ENCODE results near the gene NF1.

Gene NF1

GRCh38 chr17:31051506-31051905, 43.3 kb upstream of the NF1 start (continued):
- TF ChIP-seq ZNF48 (tag by site-specific recombination; IDR thresholded peaks at IDR 0.05) (no peak), ZBTB10 (tag by site-specific recombination; IDR thresholded peaks at IDR 0.05) (no peak), ZSCAN16 (tag by site-specific recombination; IDR thresholded peaks at IDR 0.05) (no peak), ZNF174 (tag by site-specific recombination; IDR thresholded peaks at IDR 0.05) (no peak)

GRCh38 chr17:31052187-31052889, 42.4 kb upstream of the NF1 start:
- Histone ChIP-seq H3K4me1 (ENCODE audit: control insufficient read depth, insufficient read depth, low read length) (no peaks in the 10 kb centered on the region), H3K9me3 (ENCODE audit: control insufficient read depth, insufficient read depth, low read depth, low read length) (no peaks in the 10 kb centered on the region), H3K27ac (ENCODE audit: extremely low read depth, low read depth, low read length) (no peak overlapping the region), H3K4me3 (ENCODE audit: low read depth, low read length) (no peak overlapping the region), H3K36me3 (ENCODE audit: control insufficient read depth in 2 of 2, insufficient read depth in 1 of 2, low read length in 2 of 2) (no peaks in the 10 kb centered on the region)
- CTCF ChIA-PET, result interaction anchor here (0.9 to 1.2 kb wide), 2 partner anchors 9 to 163 kb away, joined by 3 to 7 read pairs; no protein-coding TSS in a partner anchor
- POLR2A ChIA-PET, result interaction anchor here (0.7 to 1.6 kb wide), 2 partner anchors 28 to 42 kb away, joined by 3 read pairs; partner anchors contain the start of gene NF1
- TF ChIP-seq ZNF362 (tag by site-specific recombination; IDR thresholded peaks at IDR 0.05) (no peak), ZNF354C (tag by site-specific recombination; IDR thresholded peaks at IDR 0.05; ENCODE audit: borderline replicate concordance, low read depth) (no peak), SALL2 (tag by site-specific recombination; IDR thresholded peaks at IDR 0.05; ENCODE audit: borderline replicate concordance) (no peak), SCRT2 (tag by site-specific recombination; IDR thresholded peaks at IDR 0.05) (no peak), FEZF1 (tag by site-specific recombination; IDR thresholded peaks at IDR 0.05) (no peak), ZNF510 (tag by site-specific recombination; IDR thresholded peaks at IDR 0.05; ENCODE audit: insufficient replicate concordance) (no peak), ZNF132 (tag by site-specific recombination; IDR thresholded peaks at IDR 0.05; ENCODE audit: borderline replicate concordance) (no peak)

- no peaks in the 10 kb centered on the region for H3K4me1 ChIP-seq (ENCODE audit: control insufficient read depth, insufficient read depth, low read length)
- POLR2A ChIA-PET, result interaction anchor here (1.6 kb wide), 1 partner anchor 42 kb away, joined by 3 read pairs; the partner anchor contains the start of gene NF1
- TF ChIP-seq GLIS2 (tag by site-specific recombination; IDR thresholded peaks at IDR 0.05) (no peak), ZNF266 (tag by site-specific recombination; IDR thresholded peaks at IDR 0.05; ENCODE audit: low read depth) (no peak), ZNF677 (tag by site-specific recombination; IDR thresholded peaks at IDR 0.05) (no peak)
- H3K36me3 ChIP-seq (ENCODE audit: control insufficient read depth in 2 of 2, insufficient read depth in 1 of 2, low read length in 2 of 2), result no peaks in the 10 kb centered on the region
- H3K27ac ChIP-seq (ENCODE audit: extremely low read depth, low read depth, low read length), result no peak overlapping the region
- no peaks in the 10 kb centered on the region for H3K9me3 ChIP-seq (ENCODE audit: control insufficient read depth, insufficient read depth, low read depth, low read length)
- no peak overlapping the region for H3K4me3 ChIP-seq (ENCODE audit: low read depth, low read length)
- CTCF ChIA-PET, result interaction anchor here (0.9 kb wide), 1 partner anchor 8 kb away, joined by 3 read pairs; no protein-coding TSS in a partner anchor
Measured at GRCh38 chr17:31053071-31053470, 41.7 kb upstream of the NF1 start.

GRCh38 chr17:31054761-31055160, 40.0 kb upstream of the NF1 start:
- Histone ChIP-seq H3K4me1 (ENCODE audit: control insufficient read depth, insufficient read depth, low read length) (no peaks in the 10 kb centered on the region), H3K36me3 (ENCODE audit: control insufficient read depth in 2 of 2, insufficient read depth in 1 of 2, low read length in 2 of 2) (no peaks in the 10 kb centered on the region), H3K9me3 (ENCODE audit: control insufficient read depth, insufficient read depth, low read depth, low read length) (no peaks in the 10 kb centered on the region), H3K4me3 (ENCODE audit: low read depth, low read length) (no peak overlapping the region), H3K27ac (ENCODE audit: extremely low read depth, low read depth, low read length) (no peak overlapping the region)
- no peak for TF ChIP-seq ZBTB8A (tag by site-specific recombination; IDR thresholded peaks at IDR 0.05)
- TF ChIP-seq MZF1 (tag by site-specific recombination; IDR thresholded peaks at IDR 0.05; ENCODE audit: borderline replicate concordance), result no peak
- no peak for TF ChIP-seq ZNF416 (tag by site-specific recombination; IDR thresholded peaks at IDR 0.05)
- no peak for TF ChIP-seq ZNF830 (tag by site-specific recombination; IDR thresholded peaks at IDR 0.05; ENCODE audit: low read depth)
- no peak for TF ChIP-seq ZNF560 (tag by site-specific recombination; IDR thresholded peaks at IDR 0.05; ENCODE audit: borderline replicate concordance)
- TF ChIP-seq HOXC10 (CRISPR knock-in tag; IDR thresholded peaks at IDR 0.05), result no peak
- CTCF ChIA-PET, result no interaction called here
- POLR2A ChIA-PET, result no interaction called here

All from HEK293 (cell line).